Neural cell (in vitro differentiated cells): ENCODE results near the gene CACNG6. TPM values are rescaled to one million over a fixed set of nuclear protein-coding genes. Genes with fewer than 3 reads are reported as not detected.

Experiments used
- H2AFZ ChIP-seq: fragments of 200-600, 300-800 bp; sonication (generic), shearing (Covaris generic); 2 replicates; pipeline ENCODE4 v1.6.0; 2014; ENCODE audit warnings: low read depth, mild to moderate bottlenecking, antibody characterized with exemption, low read length, moderate library complexity
- H3F3A ChIP-seq: fragments of 200-600 bp; shearing (Covaris generic); 2 replicates; pipeline ENCODE4 v1.6.1; 2016; ENCODE audit warnings: mild to moderate bottlenecking, moderate library complexity, mixed read lengths, antibody characterized with exemption, low read length; ENCODE audit not compliant: insufficient read depth, poor library complexity, severe bottlenecking
- H3K27ac ChIP-seq: fragments of 200-600, 300-800 bp; sonication (generic), shearing (Covaris generic); 2 replicates; pipeline ENCODE4 v1.5.1; 2014; ENCODE audit warnings: mild to moderate bottlenecking, low read length, moderate library complexity
- H3K27me3 ChIP-seq: fragments of 300-800, 200-600 bp; sonication (generic), shearing (Covaris generic); 2 replicates; pipeline ENCODE4 v1.6.0; 2014; ENCODE audit warnings: mild to moderate bottlenecking, low read depth, low read length, moderate library complexity; ENCODE audit not compliant: insufficient read depth
- H3K36me3 ChIP-seq: fragments of 300-800, 200-600 bp; sonication (generic), shearing (Covaris generic); 2 replicates; pipeline ENCODE4 v1.5.1; 2014; ENCODE audit warnings: mild to moderate bottlenecking, antibody characterized with exemption, low read length, moderate library complexity; ENCODE audit not compliant: insufficient read depth
- H3K4me2 ChIP-seq: fragments of 300-800, 200-600 bp; sonication (generic), shearing (Covaris generic); 2 replicates; pipeline ENCODE4 v1.6.0; 2014; ENCODE audit warnings: mild to moderate bottlenecking, low read length
- H3K4me3 ChIP-seq: fragments of 300-800, 200-600 bp; sonication (generic), shearing (Covaris generic); 2 replicates; pipeline ENCODE4 v1.5.1; 2014; ENCODE audit warnings: mild to moderate bottlenecking, low read length, moderate library complexity
- H3K79me2 ChIP-seq: fragments of 200-600 bp; shearing (Covaris generic); replicated peaks from 2 replicates; pipeline ENCODE4 v1.6.0; 2014; ENCODE audit warnings: mild to moderate bottlenecking, low read length, moderate library complexity; ENCODE audit not compliant: insufficient read depth
- H3K9ac ChIP-seq: fragments of 300-800, 200-600 bp; sonication (generic), shearing (Covaris generic); 2 replicates; pipeline ENCODE4 v1.6.1; 2016; ENCODE audit warnings: mild to moderate bottlenecking, low read length, mixed read lengths
- H3K9me2 ChIP-seq: fragments of 200-600 bp; shearing (Covaris generic); 2 replicates; pipeline ENCODE4 v1.6.1; 2016; ENCODE audit warnings: mild to moderate bottlenecking, low read length, mixed read lengths; ENCODE audit not compliant: insufficient read depth
- H3K9me3 ChIP-seq: fragments of 200-600, 300-800 bp; sonication (generic), shearing (Covaris generic); 2 replicates; pipeline ENCODE4 v1.6.1; 2016; ENCODE audit warnings: mild to moderate bottlenecking, mixed run types, low read length, moderate library complexity, mixed read lengths
- H4K20me1 ChIP-seq: fragments of 200-600 bp; shearing (Covaris generic); 2 replicates; pipeline ENCODE4 v1.6.1; 2016; ENCODE audit warnings: mild to moderate bottlenecking, mixed run types; ENCODE audit not compliant: insufficient read depth
- CTCF ChIP-seq: fragments of 450-650 bp; IDR thresholded peaks from 2 replicates; pipeline ENCODE4 v1.5.1; 2014; ENCODE audit warnings: antibody characterized with exemption, mild to moderate bottlenecking, moderate library complexity; ENCODE audit not compliant: poor library complexity, severe bottlenecking
- EP300 ChIP-seq: fragments of 450-650 bp; conservative IDR thresholded peaks from 2 replicates; pipeline ENCODE4 v1.6.1; 2014; ENCODE audit warnings: antibody characterized with exemption, mild to moderate bottlenecking, moderate library complexity; ENCODE audit not compliant: poor library complexity, severe bottlenecking
- EZH2 ChIP-seq: fragments of 200-600, 300-800 bp; shearing (Covaris generic), sonication (generic); IDR thresholded peaks from 2 replicates; pipeline ENCODE4 v1.6.1; 2014; ENCODE audit warnings: antibody characterized with exemption, low read length, borderline replicate concordance, mild to moderate bottlenecking; ENCODE audit not compliant: insufficient read depth, poor library complexity, severe bottlenecking
- MXI1 ChIP-seq: fragments of 450-650 bp; conservative IDR thresholded peaks from 2 replicates; pipeline ENCODE4 v1.6.1; 2014; ENCODE audit warnings: antibody characterized with exemption, mild to moderate bottlenecking; ENCODE audit not compliant: poor library complexity, severe bottlenecking
- POLR2AphosphoS5 ChIP-seq: IDR thresholded peaks from 2 replicates; pipeline ENCODE4 v1.6.1; 2012
- RAD21 ChIP-seq: fragments of 450-650 bp; conservative IDR thresholded peaks from 2 replicates; pipeline ENCODE4 v1.6.1; 2014; ENCODE audit warnings: antibody characterized with exemption, mild to moderate bottlenecking, moderate library complexity
- REST ChIP-seq: IDR thresholded peaks from 2 replicates; pipeline ENCODE4 v1.6.1; 2012; ENCODE audit warnings: borderline replicate concordance
- SMC3 ChIP-seq: fragments of 450-650 bp; conservative IDR thresholded peaks from 2 replicates; pipeline ENCODE4 v1.6.1; 2014; ENCODE audit warnings: antibody characterized with exemption, mild to moderate bottlenecking, moderate library complexity; ENCODE audit not compliant: poor library complexity
- TAF1 ChIP-seq: IDR thresholded peaks from 2 replicates; pipeline ENCODE4 v1.6.1; 2012; ENCODE audit warnings: low read depth
- polyA plus RNA-seq: library from polyadenylated mRNA; depleted of rRNA; stranded (reverse); fragments of >200 nt; gene quantifications from 2 replicates; pipeline ENCODE4 v1.2.3, GENCODE V29; 2014

Gene CACNG6
- polyA plus RNA-seq, 1 donor from 2014 or later, result 0.28 TPM

- H3K9ac ChIP-seq, result no peak overlapping the region
- H3F3A ChIP-seq, result no peaks in the 10 kb centered on the region
- H3K79me2 ChIP-seq, result no peaks in the 10 kb centered on the region
- no peak for TF ChIP-seq RAD21
- TF ChIP-seq EP300, result no peak
- no peak for TF ChIP-seq MXI1
- TF ChIP-seq POLR2AphosphoS5, result no peak
- TF ChIP-seq TAF1, result no peak
- no peak for TF ChIP-seq EZH2
- no peak for TF ChIP-seq CTCF
- TF ChIP-seq SMC3, result no peak
- no peak for TF ChIP-seq REST
- no peak overlapping the region for H3K4me3 ChIP-seq
- no peak overlapping the region for H3K27ac ChIP-seq
- H4K20me1 ChIP-seq, result no peaks in the 10 kb centered on the region
- no peaks in the 10 kb centered on the region for H3K9me3 ChIP-seq
- no peaks in the 10 kb centered on the region for H3K9me2 ChIP-seq
- no peak overlapping the region for H3K4me2 ChIP-seq
- no peaks in the 10 kb centered on the region for H3K36me3 ChIP-seq
- H2AFZ ChIP-seq, result no peak overlapping the region
- H3K27me3 ChIP-seq, result no peaks in the 10 kb centered on the region
Measured at GRCh38 chr19:54021363-54021762, 29.9 kb downstream of the CACNG6 start.

GRCh38 chr19:54021932-54022331, 30.5 kb downstream of the CACNG6 start:
- Histone ChIP-seq H3K9ac (no peak overlapping the region), H3K9me3 (no peaks in the 10 kb centered on the region), H3K36me3 (no peaks in the 10 kb centered on the region), H3K27ac (no peak overlapping the region), H3K27me3 (no peaks in the 10 kb centered on the region), H3F3A (no peaks in the 10 kb centered on the region), H3K9me2 (no peaks in the 10 kb centered on the region), H4K20me1 (no peaks in the 10 kb centered on the region), H3K79me2 (no peaks in the 10 kb centered on the region), H2AFZ (no peak overlapping the region), H3K4me3 (no peak overlapping the region), H3K4me2 (no peak overlapping the region)
- TF ChIP-seq RAD21, result no peak
- no peak for TF ChIP-seq MXI1
- no peak for TF ChIP-seq EP300
- TF ChIP-seq SMC3, result no peak
- no peak for TF ChIP-seq CTCF
- no peak for TF ChIP-seq TAF1
- no peak for TF ChIP-seq EZH2
- no peak for TF ChIP-seq REST
- no peak for TF ChIP-seq POLR2AphosphoS5
